ENCODE data around the gene PAOX.
"Not testable (repeated sequence)": the region's sequence is repeated elsewhere in the genome, so short reads cannot be mapped to it uniquely, and the experiment has no call there.

Gene PAOX

DNA sequence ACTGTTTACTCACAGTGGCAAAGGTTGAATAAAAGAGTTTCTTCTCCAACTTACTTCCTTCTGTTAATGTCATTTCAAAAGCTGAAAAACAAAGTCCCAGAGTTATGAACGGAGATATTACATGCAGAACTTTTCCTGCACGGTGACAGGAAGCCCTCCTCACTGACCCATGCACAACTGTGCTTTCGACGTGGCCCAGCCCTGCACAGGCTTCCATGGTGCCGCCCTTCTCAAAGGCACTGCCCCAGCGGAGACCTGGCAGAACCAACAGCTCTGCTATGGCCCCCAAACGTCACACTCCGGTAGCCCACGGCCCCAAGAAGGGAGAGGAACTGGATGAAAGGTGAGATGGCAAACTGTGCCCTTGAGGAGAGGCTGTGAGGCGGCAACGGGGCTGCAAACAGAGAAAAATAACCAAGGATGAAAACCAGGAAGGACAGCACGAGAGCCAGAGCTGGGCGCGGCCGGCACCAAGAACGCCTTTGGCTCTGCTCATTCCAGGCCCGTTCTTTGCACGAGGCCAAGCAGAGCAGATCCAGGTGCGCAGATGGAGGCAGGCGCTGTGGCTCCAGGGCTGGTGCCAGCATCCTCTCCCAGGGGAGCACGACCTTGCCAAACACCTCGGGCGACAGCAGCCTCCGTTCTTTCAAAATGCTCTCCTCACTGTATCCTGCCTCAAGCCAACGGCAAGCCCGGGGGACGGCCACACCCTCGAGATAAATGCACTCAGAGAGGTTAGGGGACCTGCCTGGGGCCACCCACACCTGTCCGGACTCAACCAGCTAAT, 14.2 kb upstream of the PAOX start:
- no peak for DNase-seq (ENCODE audit: low read depth in 2 of 2)

- DNase-seq (ENCODE audit: low read depth in 2 of 2) = no peak
These were observed 13.5 kb upstream of the PAOX start for GRCh38 chr10:133365461-133366129.

DNA sequence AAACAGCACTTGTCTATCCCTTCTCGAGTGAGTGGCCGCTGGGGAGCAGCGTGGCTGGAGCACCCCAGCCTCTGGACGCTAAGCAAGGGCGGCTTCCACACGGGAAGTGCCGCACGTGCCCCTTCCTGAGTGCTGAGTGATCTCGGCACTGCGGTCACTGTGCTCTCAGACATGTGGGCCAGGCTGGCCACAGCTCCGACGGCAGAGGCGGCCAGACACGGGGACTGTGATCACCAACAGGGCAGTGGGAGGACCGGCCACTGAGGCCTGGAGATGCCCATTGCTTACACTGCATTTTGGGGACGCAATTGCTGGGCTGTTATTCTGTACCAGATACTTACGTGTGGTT, 13.0 kb upstream of the PAOX start:
- no peak for DNase-seq (ENCODE audit: low read depth in 2 of 2)

DNA sequence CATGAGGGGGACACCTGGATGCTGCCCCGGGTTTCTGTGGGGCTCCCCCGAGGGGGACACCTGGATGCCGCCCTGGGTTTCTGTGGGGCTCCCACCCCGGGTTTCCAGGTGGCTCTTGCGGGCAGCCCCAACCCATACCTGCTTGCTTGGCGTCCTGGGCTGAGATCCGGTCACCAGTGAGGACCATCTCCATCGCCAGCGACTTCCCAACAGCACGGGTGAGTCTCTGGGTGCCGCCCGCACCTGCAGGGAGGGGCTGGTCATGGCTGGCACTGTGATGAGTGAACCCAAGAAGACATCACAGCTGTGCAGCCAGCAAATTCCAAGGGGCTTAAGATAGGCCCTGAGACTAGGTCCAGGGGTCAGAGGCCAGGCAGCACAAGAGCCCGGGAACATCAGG, 12.3 kb upstream of the PAOX start:
- DNase-seq (ENCODE audit: low read depth in 2 of 2) = no peak

DNA sequence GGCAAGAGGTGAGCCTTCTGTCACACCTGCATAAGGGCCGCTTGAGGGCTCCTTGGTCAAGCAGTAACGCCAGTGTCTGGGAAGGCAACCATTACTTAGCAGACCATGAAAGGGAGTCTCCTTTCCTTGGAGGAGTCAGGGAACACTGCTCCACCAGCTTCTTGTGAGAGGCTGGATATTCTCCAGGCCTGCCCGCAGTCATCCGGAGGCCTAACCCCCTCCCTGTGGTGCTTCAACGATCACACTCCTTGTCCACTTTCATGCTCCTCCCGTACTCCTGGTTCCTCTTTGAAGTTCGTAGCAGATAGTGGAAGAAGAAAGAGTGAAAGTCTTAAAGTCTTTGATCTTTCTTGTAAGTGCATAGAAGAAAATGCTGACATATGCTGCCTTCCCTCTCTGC, 11.6 kb upstream of the PAOX start:
- DNase-seq (ENCODE audit: low read depth in 2 of 2) = not testable (repeated sequence)

DNA sequence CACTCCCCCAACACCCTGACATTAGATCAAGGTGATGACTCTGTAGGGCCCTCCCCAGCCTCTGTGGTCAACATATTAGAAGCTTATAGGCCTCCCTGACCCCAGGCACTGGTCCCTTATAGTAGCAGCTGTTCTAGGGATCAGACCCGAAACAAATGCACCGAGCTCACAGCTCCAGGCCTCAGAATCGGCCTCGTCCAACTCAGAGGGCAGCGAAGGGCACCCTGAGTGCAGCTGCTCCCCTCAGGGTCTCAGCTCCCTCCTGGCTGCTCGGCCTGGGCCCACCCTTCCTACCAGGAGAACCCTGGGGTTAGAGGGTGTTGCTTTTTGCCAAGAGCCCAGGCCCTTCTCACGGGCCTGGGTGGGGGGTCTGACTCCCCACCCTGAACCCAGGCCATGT, 10.9 kb upstream of the PAOX start:
- no peak for DNase-seq (ENCODE audit: low read depth in 2 of 2)

DNA sequence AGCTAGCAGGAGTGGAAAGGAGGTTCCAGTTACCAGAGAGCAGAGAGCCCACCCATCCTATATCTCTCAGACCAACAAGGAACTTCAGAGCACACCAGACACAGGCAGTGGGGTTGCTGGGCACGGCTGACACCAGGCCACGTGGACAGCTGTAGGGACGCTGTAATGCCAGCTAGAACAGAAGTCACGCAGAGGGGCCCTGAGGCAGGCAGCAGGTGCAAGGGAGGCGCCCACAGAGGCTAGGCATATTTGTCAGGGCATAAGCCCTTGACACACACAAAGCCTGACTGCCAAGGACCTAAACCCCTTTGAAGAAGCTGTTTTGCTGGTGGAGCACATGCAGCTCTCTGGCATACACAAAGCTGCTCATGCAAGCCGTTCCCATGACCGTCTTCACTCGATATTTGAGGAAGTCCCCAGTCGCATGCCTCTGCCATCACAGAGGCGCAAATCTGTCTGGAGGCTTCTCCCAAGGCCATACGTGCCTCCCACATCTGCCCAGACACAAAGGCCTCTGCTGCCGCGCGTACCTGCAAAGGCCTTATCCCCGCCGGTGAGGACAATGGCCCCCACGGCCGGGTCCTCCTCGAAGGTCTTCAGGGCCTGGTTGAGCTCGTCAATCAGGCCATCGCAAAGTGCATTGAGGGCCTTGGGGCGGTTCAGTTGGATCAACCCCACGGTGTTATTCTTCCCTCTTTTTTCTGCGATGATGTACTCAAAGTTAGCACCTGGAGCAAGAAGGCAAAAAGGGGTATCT, 8.9 kb upstream of the PAOX start:
- no peak for DNase-seq (ENCODE audit: low read depth in 2 of 2)

DNA sequence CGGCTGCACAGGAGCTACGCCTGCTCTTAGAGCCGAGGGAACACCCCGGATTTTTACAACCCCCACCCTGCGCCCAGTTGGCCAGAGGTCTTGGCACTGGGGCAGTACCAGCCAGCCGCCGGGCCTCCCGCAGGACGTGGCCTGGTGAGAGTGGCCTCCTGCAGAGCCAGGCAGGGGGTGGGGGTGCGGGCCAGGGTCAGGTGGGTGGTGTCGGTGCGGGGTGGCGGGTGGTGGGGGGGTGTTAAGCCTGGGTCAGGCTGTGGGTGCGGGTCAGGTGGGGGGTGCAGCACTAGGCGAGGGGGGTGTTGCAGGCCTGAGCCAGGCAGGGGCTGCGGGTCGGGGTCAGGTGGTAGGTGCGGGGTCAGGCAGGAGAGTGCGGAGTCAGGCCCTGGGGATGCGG, 6.6 kb upstream of the PAOX start:
- DNase-seq (ENCODE audit: low read depth in 2 of 2) = no peak

DNA sequence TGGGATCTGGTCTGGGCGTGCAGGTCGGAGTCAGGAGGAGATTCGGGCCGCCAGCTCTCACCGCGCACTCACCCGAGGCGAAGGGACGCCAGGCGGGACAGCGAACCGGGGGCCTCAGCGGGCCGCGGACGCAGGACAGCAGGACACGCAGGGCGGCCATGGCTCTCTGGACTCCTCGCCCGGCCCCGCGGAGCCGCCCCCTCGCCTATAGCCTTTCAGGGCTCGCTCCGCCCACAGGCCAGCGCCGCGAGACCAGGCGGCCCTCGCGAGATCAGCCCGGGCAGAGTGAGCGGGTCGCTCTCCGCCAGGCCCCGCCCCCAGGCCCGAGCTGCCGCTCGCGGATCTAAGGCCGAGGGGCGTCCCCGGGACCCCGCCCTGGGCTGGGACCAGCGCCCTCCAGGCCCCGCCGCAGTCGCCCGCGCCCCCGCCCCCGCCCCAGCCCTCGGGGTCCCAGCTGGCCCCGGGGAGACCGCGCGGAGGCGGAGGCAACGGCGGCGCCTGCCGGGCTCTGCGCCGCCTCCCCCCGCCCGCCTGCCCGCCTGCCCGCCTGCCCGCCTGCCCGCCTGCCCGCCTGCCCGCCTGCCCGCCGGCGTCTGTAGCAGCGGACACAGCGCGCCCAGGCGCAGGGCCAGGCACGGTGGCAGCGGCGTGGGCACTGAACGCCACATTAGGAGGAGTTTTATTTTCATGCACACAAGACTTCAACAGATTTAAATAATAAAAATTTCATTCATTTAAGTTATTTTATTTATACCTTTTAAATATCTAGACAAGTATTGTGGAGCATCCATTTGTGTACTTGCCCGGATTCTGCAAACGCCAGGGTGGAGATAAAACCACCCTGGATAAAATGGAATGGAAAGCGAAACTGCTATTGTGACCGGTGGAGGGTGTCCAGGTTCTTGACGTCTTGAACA, 5.6 kb upstream of the PAOX start, which contains the start of gene ECHS1:
ECHS1 (minus strand) TSS at position 181 of the 917 bp plus-strand sequence; CDS start at position 160, 21 bp downstream.
- peak; percentile 67 to 71 for DNase-seq (ENCODE audit: low read depth in 2 of 2)

- no peak for DNase-seq (ENCODE audit: low read depth in 2 of 2)
These were observed 3.5 kb upstream of the PAOX start for GRCh38 chr10:133375357-133376115.

DNA sequence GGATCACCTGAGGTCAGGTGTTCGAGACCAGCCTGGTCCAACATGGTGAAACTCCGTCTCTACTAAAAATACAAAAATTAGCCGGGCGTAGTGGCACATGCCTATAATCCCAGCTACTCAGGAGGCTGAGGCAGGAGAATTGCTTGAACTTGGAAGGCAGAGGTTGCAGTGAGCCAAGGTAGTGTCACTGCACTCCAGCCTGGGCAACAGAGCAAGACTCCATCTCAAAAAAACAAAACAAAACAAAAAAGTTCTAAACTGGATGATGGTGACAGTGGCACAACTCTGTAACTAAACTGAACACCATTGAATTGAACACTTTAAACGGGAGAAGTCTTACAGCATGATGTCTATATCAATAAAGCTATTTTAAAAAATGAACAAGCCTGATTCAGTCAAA, 2.9 kb upstream of the PAOX start:
- DNase-seq (ENCODE audit: low read depth in 2 of 2) = not testable (repeated sequence)

DNA sequence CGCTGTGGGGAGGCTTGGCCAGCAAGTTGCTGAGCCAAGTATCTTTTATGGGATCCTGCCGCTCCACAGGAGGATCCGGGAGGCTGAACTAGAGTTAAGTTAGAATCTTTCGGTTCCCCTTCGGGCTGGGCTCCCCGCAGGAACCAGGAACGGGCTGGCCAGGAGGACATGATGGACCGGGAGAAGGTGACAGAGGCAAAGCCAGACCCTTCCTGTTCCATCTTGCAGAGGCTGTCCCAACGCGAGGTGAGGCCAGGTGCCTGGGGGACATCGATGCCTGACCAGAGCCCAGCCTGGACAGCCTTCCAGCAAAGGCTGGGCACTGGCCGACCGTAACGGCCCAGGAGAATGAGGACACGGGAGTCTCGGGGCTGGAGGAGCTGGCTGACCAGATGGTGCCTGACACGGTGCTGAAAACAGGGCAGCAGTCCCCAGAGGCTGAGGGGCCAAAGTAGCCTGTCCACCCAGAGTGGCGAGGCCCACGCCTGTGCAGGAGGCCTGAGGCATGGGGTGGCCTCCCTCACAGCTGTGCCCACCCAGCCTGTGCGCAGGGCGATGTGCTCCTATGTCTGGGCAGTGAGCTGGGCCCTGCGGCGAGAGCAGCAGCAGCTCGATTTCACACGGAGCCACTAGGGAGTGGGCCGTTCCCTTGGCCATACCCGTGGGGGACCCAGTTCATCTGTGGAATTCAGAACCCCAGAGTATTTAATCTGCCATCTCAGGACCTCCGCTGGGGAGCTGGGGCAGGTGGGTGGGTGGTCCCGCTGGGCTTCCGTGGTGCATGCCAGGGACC, 1.8 kb upstream of the PAOX start:
- DNase-seq (ENCODE audit: low read depth in 2 of 2) = no peak

DNA sequence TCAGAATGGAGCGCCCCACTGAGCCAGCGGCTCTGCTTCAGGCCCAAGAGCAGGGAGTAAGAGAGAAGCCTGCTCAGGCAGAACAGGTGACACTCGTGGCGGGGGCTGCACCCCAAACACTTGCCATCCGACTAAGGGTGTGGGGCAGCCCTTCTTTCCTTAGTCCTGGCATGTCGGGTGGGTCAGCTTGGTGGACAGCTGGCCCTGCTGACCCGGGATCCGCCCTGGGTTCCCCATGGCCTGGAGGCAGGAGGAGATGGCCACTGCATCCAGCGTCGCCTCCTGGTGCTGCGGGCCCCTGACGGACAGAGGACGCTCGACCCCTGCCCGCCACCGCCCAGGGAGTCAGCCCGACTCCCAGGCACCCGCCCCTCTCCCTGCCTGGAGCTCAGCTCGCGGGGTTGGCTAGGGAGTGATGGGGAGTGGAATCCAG, 1.2 kb upstream of the PAOX start:
- DNase-seq (ENCODE audit: low read depth in 2 of 2) = no peak

GRCh38 chr10:133378251-133379096, 588 bp upstream of the PAOX start:
- DNase-seq (ENCODE audit: low read depth in 2 of 2) = peak in 1 of 2 experiments; percentile 4

DNA sequence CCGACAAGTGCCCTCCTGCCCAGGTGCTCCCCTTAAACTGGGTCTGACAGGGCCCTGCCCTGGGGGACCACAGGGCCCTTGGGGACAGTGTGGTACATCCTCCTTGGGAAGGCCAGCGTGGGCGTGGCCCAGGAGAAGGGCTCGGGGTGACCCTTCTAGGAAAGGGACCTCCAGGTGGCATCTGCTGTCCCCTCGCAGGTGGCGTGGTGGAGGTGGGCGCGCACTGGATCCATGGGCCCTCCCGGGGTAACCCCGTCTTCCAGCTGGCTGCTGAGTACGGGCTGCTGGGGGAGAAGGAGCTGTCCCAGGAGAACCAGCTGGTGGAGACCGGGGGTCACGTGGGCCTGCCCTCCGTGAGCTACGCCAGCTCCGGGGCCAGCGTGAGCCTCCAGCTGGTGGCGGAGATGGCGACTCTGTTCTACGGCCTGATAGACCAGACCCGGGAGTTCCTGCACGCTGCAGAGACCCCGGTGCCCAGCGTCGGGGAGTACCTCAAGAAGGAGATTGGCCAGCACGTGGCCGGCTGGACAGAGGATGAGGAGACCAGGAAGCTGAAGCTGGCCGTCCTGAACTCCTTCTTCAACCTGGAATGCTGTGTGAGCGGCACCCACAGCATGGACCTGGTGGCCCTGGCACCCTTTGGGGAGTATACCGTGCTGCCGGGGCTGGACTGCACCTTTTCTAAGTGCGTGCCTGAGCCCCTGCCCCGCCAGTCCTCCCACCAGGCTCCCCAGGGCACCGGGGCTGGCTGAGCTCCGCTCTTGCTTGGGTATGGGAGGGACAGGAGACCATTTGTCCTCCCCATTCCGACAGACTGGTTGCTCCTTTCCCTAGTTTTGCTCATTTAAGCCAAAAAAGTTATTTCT, 972 bp downstream of the PAOX start:
- DNase-seq (ENCODE audit: low read depth in 2 of 2) = no peak

DNA sequence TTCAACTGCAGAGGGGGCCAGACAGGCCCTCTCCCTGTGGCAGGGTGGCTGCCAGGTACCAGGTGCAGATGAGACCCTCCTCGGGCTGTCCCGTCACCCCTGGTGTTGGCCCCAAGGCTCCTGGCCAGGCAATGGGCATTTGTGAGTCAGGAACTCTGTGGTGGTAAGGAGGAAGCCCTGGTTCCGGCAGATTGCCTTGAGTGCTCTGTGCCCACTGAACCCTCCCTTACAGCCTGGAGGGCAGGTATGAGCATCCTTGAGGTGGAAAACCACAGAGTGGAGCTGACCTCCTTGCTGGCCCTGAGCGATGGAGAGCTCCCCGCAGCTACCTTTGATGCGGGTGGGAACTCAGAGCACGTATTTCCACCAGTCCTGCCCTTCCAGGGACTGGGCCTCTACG, 2.0 kb downstream of the PAOX start:
- DNase-seq (ENCODE audit: low read depth in 2 of 2) = no peak

DNA sequence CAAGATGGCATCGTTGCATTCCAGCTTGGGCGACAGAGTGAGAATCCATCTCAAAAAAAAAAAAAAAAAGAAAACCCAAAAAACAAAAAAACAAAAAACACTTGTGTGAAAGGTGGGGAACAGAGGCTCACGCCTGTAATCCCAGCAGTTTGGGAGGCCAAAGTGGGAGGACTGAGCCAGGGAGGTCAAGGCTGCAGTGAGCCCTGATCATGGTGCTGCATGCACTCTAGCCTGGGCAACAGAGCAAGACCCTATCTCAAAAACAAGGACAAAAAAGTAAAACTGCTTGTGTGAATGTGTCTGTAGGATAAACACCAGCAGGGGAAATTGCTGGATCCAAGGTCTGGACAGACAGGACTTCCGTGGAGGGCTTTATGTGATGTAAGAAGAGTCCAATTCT, 4.5 kb downstream of the PAOX start:
- no peak for DNase-seq (ENCODE audit: low read depth in 2 of 2)

- DNase-seq (ENCODE audit: low read depth in 2 of 2) = no peak
These were observed 5.0 kb downstream of the PAOX start for GRCh38 chr10:133384071-133384470.

Measured in fibroblast of skin of left biceps (primary cell).